ENCODE data around the gene CDH22. TPM values are rescaled to one million over a fixed set of nuclear protein-coding genes. Genes with fewer than 3 reads are reported as not detected.

Gene CDH22
- total RNA-seq, 4 donors from 2014 or later = 0.26 to 1.2 (median 0.35) TPM

DNA sequence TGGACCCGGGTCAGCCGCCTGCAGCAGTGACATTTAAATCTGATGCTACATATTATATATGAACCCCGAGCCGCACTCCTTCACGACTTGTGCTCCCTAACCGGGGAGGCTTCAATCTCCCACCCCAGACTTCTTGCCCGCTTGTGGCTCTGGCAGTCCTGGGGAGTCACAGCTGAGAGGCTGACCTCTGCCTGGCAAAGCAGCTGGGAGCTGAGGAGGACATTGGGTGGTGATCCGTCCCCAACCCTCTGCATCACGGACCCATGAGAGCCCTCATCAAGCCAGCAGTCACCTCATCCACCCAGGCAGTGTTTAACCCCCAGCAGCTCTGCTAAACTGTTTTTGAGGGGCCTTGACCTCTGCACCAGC lies 33.7 kb upstream of the CDH22 start:
- no peak for DNase-seq
- Histone ChIP-seq H3K4me1 (peaks cover 8 to 9% of the 10 kb centered on the region in 2 donors), H3K27ac (peak overlapping the region in 1 of 4 donors; percentile 81), H3K4me3 (no peak overlapping the region), H3K9me3 (no peaks in the 10 kb centered on the region), H3K36me3 (no peaks in the 10 kb centered on the region), H3K27me3 (peaks cover 25 to 36% (median 36%) of the 10 kb centered on the region in 3 donors)
- no peak for TF ChIP-seq POLR2A (IDR thresholded peaks at IDR 0.05)
- TF ChIP-seq, protein P1, sequence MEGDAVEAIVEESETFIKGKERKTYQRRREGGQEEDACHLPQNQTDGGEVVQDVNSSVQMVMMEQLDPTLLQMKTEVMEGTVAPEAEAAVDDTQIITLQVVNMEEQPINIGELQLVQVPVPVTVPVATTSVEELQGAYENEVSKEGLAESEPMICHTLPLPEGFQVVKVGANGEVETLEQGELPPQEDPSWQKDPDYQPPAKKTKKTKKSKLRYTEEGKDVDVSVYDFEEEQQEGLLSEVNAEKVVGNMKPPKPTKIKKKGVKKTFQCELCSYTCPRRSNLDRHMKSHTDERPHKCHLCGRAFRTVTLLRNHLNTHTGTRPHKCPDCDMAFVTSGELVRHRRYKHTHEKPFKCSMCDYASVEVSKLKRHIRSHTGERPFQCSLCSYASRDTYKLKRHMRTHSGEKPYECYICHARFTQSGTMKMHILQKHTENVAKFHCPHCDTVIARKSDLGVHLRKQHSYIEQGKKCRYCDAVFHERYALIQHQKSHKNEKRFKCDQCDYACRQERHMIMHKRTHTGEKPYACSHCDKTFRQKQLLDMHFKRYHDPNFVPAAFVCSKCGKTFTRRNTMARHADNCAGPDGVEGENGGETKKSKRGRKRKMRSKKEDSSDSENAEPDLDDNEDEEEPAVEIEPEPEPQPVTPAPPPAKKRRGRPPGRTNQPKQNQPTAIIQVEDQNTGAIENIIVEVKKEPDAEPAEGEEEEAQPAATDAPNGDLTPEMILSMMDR (IDR thresholded peaks at IDR 0.05 in 4 of 5, conservative IDR thresholded peaks at IDR 0.05 in 1 of 5) = no peak
- in situ Hi-C loops (cut with MboI; ENCODE audit: low sequenced_read_pairs in 4 of 4) = loop anchor here in 2 of 4 donors (10.0 to 25.0 kb wide), 2 partner anchors 205 to 207 kb away; no protein-coding TSS in a partner anchor
- intact Hi-C loops (cut with DNase I; ENCODE audit: low total_unique reads) = loop anchor here (10.0 kb wide), 1 partner anchor 127 kb away; no protein-coding TSS in a partner anchor
- no peak for ATAC-seq

DNA sequence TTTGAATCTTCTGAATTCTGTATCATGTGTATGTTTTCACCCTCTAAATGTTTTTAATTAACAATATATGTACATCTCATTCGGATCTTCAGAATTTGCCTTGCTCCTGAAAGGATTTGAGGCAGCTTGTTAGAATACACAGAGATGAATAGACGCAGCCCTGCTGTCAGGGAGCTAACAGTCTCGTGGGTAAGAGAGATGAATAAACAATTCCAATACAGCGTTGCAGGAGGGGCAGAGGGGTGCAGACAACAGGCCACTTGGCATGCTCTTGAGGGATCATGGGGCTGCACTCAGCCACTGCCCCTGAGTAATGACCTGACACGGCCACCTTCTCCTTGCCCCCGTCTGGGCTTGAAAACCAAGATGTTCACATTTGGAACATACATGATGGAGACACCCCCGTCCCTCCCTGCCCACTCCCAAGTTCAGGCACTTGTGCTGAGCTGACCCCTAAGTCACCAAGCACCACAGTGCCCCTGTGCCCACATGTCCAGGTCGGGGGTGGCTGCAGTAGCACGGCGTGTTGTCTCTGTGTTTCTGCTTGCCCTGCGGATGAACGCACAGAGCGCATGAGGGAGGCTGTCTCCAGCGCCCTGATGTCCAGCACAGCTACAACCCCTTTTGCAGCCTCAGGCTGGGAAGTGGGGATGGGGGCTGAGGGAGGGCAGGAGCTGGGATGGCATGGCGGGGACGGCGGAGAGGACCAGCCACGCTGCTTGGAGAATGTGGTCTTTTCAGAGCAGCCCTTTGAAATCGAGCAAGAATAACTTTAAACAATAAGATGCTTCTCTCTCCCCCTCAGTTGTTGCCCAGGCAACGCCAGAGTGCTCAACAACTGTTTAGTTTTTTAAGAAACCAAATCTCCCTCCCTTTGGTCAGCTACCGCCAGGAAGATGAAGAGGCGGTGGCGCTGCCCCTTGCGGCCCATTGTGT lies 33.0 kb upstream of the CDH22 start:
- in situ Hi-C loops (cut with MboI; ENCODE audit: low sequenced_read_pairs in 4 of 4) (loop anchor here in 2 of 4 donors (10.0 to 25.0 kb wide), 2 partner anchors 204 to 207 kb away; no protein-coding TSS in a partner anchor), intact Hi-C loops (cut with DNase I; ENCODE audit: low total_unique reads) (loop anchor here (10.0 kb wide), 1 partner anchor 127 kb away; no protein-coding TSS in a partner anchor)
- H3K27me3 ChIP-seq = peaks cover 25 to 36% (median 36%) of the 10 kb centered on the region in 3 donors
- H3K9me3 ChIP-seq = no peaks in the 10 kb centered on the region
- H3K27ac ChIP-seq = no peak overlapping the region
- no peak overlapping the region for H3K4me3 ChIP-seq
- ATAC-seq (no peak), DNase-seq (no peak)
- TF ChIP-seq, protein P1 (IDR thresholded peaks at IDR 0.05 in 4 of 5, conservative IDR thresholded peaks at IDR 0.05 in 1 of 5) = no peak
- no peak for TF ChIP-seq POLR2A (IDR thresholded peaks at IDR 0.05)
- no peaks in the 10 kb centered on the region for H3K36me3 ChIP-seq
- peaks cover 8 to 9% of the 10 kb centered on the region in 2 donors for H3K4me1 ChIP-seq

GRCh38 chr20:46339037-46339436 lies 30.7 kb upstream of the CDH22 start:
- intact Hi-C loops (cut with DNase I; ENCODE audit: low total_unique reads) (no loop called here), in situ Hi-C loops (cut with MboI; ENCODE audit: low sequenced_read_pairs in 4 of 4) (loop anchor here in 1 of 4 donors (25.0 kb wide), 1 partner anchor 202 kb away; no protein-coding TSS in a partner anchor)
- TF ChIP-seq, protein P1 (IDR thresholded peaks at IDR 0.05 in 4 of 5, conservative IDR thresholded peaks at IDR 0.05 in 1 of 5) = no peak
- TF ChIP-seq POLR2A (IDR thresholded peaks at IDR 0.05) = no peak
- H3K27ac ChIP-seq = no peak overlapping the region
- no peaks in the 10 kb centered on the region for H3K36me3 ChIP-seq
- H3K4me1 ChIP-seq = peaks cover 8 to 12% of the 10 kb centered on the region in 2 donors
- H3K27me3 ChIP-seq = peaks cover 25 to 36% (median 36%) of the 10 kb centered on the region in 3 donors
- H3K9me3 ChIP-seq = no peaks in the 10 kb centered on the region
- no peak for ATAC-seq
- H3K4me3 ChIP-seq = no peak overlapping the region
- no peak for DNase-seq

GRCh38 chr20:46336735-46337134 lies 28.4 kb upstream of the CDH22 start:
- DNase-seq = no peak
- no peak for ATAC-seq
- Histone ChIP-seq H3K36me3 (no peaks in the 10 kb centered on the region), H3K27ac (no peak overlapping the region), H3K9me3 (no peaks in the 10 kb centered on the region), H3K4me1 (peaks cover 8 to 10% of the 10 kb centered on the region in 2 donors), H3K4me3 (no peak overlapping the region), H3K27me3 (peaks cover 21 to 30% (median 28%) of the 10 kb centered on the region in 3 donors)
- intact Hi-C loops (cut with DNase I; ENCODE audit: low total_unique reads) = no loop called here
- TF ChIP-seq, protein P1 (IDR thresholded peaks at IDR 0.05 in 4 of 5, conservative IDR thresholded peaks at IDR 0.05 in 1 of 5) = no peak
- in situ Hi-C loops (cut with MboI; ENCODE audit: low sequenced_read_pairs in 4 of 4) = loop anchor here in 1 of 4 donors (25.0 kb wide), 1 partner anchor 199 kb away; no protein-coding TSS in a partner anchor
